Hematopoietic multipotent progenitor cell treated with erythropoietin and hydrocortisone succinate and interleukin-3 and kit ligand, for 17 days (in vitro differentiated cells): ENCODE data around the gene NBPF4.
"Not testable (repeated sequence)": the region's sequence is repeated elsewhere in the genome, so short reads cannot be mapped to it uniquely, and the experiment has no call there.

Experiments
- DNase-seq: peaks from one replicate; pipeline ENCODE4 v3.0.0-alpha.2; 2015; ENCODE audit warnings: low spot score

NBPF4 gene, protein sequence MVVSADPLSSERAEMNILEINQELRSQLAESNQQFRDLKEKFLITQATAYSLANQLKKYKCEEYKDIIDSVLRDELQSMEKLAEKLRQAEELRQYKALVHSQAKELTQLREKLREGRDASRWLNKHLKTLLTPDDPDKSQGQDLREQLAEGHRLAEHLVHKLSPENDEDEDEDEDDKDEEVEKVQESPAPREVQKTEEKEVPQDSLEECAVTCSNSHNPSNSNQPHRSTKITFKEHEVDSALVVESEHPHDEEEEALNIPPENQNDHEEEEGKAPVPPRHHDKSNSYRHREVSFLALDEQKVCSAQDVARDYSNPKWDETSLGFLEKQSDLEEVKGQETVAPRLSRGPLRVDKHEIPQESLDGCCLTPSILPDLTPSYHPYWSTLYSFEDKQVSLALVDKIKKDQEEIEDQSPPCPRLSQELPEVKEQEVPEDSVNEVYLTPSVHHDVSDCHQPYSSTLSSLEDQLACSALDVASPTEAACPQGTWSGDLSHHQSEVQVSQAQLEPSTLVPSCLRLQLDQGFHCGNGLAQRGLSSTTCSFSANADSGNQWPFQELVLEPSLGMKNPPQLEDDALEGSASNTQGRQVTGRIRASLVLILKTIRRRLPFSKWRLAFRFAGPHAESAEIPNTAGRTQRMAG

DNA sequence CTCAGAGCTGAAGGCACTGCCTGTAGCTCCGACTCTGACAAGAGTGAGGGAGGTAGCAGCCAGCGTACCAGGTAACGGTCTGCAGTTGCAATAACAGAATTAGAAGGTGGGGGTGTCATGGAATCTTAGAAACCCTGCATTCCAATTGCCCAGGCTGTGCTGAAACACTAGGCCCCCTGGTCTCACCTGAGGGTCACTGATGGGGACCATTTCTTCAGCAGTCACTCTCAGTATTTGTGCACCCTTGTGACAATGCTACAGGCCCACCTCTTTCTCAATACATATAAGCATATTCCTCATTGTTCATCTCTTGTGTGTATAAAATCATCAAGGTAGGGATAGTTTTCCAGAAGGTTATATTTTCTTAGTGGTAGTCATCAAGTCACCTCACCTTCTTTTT, at the start of gene NBPF4:
Gene NBPF4, minus strand, starts transcription at position 101 of the 400 bp plus-strand sequence. CDS start 315 bp downstream, outside the sequence.
- not testable (repeated sequence) for DNase-seq

DNA sequence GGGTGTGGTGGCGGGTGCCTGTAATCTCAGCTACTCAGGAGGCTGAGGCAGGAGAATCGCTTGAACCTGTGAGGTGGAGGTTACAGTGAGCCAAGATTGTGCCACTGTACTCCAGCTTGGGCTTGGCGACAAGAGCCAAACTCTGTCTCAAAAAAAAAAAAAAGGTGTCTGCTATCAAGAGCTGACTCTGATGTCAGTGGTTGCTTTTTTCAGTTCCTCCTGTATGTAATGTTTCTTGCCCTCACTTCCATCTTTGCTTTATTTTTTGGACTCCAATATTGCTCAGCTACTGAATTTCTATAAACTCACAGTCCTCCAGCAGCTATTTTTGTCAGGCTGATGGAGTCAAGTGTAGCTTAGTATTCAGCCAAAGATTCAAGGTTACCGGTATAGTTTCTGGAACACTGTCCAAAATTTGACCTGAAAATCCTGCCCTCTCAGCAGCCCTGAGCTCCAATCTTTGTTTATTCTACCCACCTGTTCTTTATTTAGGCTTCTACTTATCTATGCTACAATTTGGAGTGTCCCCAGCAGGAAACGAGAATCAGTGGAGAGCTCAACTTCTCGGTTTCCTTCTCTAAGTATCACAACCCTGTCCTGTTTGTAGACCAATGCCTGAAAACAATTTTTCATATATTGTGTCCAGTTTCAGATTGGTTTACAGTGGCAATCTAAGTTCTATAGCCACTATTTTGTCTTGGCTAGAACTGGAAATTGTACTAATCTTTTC, 38.8 kb upstream of the NBPF4 start:
- DNase-seq = not testable (repeated sequence)

DNA sequence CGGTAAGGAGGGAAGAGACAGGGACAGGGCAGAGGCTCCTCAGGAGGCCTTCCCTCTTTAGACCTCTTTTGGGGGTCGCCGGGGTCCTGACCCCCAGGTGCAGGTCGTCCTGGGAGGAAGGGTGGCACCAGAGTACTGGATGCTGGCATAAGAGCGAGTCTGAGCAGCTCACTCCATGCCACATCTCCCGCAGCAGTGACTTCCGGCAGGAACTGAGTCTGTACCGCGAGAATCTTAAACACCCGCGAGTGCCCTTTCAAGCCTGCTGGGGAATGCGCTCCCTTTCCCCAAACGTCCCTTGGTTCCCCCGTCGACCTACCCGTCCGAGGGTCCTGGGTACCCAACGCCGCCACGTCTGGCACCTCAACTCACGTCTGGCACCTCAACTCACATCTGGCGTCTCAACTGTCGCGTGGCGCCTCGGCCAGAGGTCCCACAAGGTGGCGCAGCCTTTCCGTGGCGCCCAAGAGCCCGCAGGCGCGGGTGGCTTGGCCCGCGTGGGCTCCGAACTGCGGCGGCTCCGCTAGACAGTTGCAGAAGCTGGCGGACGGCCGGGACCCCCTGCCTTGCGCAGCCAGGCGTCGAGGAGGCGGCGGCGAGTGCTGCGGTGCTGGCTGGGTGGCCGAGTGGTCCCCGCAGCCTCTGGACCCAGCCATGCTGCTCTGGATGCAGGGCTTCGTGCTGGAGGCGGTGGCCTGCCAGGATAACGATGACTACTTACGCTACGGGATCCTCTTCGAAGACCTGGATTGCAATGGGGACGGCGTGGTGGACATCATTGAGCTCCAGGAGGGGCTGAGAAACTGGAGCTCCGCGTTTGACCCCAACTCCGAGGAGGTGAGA, 28.8 kb upstream of the NBPF4 start:
- not testable (repeated sequence) for DNase-seq

DNA sequence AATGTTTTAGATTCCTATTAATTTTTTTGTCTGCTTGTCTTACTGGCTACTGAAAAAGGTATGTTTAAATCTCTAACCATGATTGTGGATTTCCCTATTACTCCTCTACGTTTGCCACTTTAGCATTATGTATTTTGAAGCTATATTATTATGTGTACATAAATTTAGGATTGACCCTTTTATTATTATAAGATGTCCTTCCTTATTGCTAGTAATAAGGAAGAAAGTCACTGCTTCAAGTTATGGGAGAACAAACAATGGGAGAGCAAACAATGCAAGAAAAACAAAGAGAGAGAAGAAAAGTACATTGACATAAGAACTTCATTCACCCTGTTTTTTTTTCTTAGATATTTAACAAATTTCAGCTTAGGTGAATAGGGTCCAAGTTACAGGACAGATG, 23.2 kb upstream of the NBPF4 start:
- DNase-seq = not testable (repeated sequence)

DNA sequence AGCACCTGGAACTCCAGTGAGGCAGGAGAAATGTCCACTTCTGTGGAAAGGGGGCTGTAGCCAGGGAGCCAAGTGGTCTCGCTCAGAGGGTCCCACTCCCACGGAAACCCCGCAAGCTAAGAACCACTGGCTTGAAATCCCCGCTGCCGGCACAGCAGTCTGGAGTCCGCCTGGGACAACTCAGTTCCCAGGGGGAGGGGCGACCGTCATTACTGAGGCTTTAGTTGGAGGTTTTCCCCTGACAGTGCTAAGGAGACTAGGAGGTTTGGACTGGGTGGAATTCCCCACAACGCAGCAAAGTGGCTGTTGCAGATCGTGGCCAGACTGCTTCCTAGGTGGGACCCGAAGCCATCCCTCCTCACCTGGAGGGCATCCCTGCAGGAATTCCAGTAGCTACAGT, 18.1 kb upstream of the NBPF4 start:
- not testable (repeated sequence) for DNase-seq

DNA sequence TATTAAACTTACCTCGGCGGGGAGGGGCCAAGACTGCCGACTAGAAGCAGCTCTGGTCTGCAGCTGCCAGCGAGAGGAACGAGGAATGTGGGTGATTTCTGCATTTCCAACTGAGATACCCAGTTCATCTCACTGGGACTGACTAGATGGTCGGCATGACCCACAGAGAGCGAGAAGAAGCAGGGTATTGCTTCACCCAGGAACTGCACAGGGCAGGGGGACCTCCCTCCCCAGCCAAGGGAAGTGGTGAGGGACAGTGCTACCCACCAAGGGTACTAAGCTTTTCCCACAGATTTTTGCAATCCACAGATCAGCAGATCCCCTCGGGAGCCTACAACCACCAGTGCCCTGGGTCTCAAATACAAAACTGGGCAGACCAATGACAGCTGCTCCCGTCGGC, 17.6 kb upstream of the NBPF4 start:
- DNase-seq = not testable (repeated sequence)

DNA sequence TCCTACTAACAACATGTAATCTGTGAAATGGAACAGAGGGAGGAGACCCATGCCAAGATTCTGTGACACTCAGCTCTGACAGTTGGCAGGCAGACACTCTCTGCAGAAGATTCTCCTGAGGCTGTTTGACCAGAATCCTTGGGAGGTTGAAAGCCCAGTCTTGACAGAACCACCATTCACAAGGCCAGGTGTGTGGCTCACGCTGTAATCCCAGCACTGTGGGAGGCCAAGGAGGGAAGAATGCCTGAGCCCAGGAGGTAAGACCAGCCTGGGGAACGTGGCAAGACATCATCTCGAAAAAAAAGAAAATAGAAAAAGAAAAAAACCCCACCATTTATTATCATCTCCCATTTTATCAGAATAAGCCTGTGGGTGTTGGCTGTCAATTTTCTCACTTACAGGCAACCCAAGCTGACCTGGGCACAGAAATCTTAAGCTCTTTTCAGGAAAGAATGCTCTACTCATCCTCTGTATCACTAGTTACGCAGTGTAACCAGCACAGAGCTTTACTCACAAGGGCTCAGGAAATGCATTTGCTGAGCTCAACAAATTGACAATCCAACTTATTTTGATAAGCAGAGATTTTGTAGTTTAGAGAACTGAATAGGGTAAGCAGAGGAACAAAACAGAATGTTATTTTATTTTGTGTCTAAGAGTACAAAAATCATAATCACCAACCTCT, 16.8 kb upstream of the NBPF4 start:
- DNase-seq = not testable (repeated sequence)

DNA sequence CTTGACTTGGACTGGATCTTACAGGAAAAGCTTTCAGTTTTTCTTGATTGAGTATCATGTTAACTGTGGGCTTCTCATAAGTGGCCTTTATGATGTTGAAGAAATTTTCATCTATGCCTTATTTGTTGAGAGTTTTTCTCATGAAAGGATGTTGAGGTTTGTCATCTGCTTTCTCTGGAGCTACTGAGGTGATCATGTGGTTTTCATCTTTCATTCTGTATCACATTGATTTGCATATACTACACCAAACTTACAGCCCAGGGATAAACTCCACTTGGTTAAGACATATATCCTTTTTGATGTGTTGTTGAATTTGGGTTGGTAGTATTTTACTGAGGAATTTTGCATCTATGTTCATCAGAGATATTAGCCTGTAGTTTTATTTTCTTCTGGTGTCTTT, 11.6 kb upstream of the NBPF4 start:
- DNase-seq = not testable (repeated sequence)

DNA sequence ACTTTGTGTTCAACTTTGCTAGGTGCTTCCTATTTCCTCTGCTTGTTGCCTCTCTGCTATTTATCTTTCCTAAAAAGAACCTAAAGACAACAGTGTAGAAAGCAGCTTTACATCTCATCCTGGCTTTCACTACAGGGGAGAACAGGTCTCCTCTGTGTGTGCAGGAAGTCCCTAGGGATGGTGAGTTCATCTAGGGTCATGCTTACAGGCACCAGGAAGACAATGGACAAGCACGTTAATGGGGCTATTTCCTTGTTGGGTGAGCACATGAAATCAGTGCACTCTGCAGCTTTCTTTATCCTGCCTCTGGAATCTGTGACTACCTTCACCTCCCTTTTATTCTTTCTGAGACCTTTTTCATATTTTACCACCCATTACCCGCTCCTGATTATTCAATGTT, 4.5 kb downstream of the NBPF4 start:
- not testable (repeated sequence) for DNase-seq

DNA sequence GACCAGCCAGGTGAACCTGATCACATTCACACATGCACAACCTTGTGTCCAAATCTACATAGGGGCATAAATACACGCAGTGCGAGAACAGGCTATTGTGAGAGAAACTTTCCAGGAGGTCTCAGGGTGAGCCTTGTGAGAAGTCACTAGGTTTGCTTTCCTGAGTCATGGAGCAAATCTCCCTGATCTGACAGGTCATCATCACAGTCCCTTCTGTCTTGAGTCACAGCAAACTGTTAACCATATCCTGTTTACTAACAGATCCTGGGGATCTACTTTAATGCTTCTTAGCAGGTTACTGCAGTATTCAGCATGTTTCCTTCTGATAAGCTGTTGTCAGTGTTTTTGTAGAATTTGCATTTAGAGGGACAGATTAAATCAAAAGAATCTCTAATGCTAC, 8.6 kb downstream of the NBPF4 start:
- not testable (repeated sequence) for DNase-seq

DNA sequence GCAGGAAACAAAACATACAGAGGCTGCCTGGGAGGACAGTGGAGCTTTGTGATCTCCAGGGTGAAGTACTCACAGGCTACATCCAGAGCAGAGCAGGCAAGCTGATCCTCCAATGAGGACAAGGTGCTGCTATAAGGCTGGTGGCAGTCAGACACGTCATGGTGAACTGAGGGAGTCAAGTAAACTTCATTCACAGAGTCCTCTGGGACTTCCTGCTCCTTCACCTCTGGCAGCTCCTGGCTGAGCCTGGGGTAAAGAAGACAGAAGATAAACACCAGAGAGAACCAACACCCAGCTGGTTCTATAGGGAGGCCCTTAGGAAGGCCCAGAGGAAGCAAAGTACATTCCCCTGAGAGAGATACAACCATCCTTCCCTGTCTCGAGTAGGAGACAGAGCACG, 11.7 kb downstream of the NBPF4 start:
- not testable (repeated sequence) for DNase-seq

DNA sequence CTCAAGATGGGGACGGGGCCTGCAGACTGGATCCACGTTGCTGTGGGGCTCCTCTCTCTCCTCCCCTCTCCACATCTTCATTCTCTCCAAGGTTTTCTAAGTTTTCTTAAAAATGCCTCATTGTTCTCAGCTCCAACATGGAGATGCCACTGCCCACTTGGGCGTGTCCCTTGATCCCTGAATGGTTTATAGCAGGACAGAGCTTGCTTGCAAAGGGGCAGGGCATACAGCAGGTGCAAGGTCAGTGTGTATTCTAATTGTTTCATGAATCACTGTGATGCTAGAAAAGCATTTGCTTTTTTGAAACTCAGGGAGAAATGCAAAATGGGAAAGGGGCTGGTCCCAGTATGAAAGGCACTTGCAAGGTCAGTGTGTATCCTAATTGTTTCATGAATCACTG, 13.9 kb downstream of the NBPF4 start:
- DNase-seq = not testable (repeated sequence)

DNA sequence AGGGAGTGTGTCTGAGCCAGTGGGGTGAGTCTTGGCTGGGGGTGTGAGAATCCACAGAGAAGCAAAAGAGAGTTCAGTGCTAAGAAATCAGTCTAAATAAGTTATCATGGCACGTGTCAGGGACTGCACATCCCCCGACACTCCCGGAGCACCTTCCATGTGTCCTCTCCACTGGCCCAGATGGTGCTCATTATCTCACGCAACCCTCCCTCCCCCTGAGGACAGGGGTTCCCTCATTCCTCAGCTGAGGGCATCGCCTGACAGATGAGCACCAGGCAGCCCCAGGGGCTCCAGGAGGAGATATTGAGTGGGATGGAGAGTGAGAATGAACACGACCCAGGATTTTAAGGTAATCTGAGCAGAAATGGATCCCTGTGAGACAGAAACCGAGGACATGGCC, 16.1 kb downstream of the NBPF4 start:
- not testable (repeated sequence) for DNase-seq

DNA sequence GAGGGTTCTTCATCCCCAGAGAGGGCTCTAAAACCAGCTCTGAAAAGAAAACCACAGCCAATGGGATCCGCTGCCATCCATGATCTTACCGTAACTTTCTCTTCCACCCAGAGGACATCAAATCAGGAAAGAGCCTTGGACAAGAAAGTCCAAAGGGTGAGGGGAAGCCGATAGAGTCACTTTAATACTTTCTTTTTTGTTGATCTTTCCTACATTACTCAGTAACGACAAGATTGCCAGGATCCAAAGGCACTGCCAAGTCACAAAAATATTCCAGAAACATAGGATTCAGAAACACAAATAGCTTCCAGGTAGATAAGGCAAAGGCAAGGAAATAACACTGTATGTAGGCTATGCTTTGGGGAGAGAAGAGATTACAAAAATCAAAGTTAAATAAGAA, 17.0 kb downstream of the NBPF4 start:
- DNase-seq = not testable (repeated sequence)

DNA sequence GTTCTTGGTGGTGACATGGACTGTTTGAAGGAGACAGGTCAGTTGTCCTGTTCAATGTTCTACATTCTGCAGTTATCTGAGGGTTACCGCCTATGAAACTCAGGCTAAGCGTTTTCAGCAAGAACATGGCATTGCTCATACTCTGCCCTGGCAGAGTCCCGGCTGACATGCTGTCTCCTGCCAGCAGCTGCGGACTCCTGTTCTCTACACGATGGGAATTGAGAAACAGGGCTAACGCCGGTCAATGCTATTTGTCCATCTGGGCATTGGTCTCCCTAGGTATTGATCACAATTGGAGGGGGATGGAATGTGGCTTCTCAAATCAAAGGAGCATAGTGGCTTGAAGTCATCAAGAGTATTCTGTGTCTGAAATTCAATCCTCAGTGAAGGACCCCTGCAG, 20.6 kb downstream of the NBPF4 start:
- not testable (repeated sequence) for DNase-seq

DNA sequence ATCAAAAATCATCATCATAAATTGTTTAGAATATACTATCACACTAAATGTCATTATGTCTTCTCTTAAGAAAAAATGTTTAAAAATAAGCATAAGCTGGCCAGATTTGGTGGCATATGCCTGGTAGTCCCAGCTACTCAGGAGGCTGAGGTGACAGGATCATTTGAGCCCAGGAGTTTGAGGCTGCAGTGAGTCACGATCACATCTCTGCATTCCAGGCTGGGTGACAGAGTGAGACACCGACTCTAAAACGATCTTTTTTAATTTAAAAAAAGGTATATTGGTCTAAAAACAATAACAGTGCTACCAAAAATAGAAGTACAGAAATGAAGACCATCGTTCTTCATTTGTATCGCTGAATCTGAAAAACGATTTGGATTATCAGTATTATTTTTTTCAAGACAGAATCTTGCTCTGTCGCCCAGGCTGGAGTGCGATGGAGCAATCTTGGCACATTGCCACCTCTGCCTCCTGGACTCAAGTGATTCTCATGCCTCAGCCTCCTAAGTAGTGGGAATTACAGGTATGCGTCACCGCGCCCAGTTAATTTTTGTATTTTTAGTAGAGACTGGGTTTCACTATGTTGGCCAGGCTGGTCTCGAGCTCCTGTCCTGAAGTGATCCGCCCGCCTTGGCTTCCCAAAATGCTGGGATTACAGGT, 26.2 kb downstream of the NBPF4 start:
- DNase-seq = not testable (repeated sequence)

DNA sequence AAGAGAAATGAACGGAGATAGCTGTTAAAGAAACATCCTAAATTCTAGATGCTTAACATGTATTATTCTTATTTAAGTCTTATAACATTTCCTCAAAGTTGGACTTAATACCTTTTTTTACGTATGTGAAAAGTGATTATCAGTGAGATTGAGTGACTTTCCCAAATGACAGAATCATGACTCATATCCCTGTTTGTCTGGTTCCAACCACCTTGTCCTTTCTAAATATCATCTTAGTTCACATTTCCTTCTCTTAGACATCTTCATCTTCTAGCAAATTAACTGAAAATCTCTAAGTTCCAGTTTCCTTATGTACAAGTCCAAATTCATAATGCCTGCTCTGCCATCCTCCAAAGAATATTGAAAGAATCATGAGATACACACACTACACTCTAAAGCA, 26.9 kb downstream of the NBPF4 start:
- DNase-seq = not testable (repeated sequence)

DNA sequence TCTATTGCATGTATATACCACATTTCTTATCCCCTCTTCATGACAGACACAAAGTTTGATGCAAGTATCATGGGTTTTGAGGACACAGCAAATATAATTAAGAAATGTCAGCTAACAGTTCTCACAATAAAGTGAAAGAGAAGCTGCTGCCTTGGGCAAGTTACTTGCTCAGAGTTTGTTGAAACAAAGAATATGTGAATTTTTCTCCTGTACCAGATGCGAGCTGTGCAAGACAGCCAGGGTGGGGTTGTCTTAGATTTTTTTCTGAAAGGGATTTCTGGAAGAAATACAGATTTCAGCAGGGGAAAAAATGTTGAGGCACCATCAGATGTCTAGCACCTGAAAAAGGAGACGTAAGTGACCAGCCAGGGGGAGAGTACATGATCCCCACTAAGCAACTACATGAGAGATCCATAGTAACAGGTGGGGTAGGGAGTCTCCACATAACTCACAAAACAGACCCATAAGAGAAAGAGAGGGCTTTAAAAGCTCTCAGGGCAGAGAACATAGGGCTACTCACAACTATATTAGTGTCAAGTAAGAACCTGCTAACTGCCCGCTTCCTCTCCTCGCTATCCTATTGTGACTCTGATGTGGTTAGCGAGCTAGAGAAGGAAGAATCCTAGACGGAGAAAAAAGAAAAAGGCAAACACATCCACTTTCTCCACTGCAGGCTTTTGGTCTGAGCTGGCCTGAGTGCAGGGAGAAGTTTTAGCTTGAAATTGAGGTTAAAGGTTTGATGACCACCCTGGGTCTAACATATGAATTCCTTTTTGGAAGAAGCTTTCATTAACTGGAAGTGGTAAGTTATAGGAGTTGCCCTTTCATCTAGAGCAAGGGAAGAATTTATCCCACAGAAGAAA, 27.6 kb downstream of the NBPF4 start:
- not testable (repeated sequence) for DNase-seq

DNA sequence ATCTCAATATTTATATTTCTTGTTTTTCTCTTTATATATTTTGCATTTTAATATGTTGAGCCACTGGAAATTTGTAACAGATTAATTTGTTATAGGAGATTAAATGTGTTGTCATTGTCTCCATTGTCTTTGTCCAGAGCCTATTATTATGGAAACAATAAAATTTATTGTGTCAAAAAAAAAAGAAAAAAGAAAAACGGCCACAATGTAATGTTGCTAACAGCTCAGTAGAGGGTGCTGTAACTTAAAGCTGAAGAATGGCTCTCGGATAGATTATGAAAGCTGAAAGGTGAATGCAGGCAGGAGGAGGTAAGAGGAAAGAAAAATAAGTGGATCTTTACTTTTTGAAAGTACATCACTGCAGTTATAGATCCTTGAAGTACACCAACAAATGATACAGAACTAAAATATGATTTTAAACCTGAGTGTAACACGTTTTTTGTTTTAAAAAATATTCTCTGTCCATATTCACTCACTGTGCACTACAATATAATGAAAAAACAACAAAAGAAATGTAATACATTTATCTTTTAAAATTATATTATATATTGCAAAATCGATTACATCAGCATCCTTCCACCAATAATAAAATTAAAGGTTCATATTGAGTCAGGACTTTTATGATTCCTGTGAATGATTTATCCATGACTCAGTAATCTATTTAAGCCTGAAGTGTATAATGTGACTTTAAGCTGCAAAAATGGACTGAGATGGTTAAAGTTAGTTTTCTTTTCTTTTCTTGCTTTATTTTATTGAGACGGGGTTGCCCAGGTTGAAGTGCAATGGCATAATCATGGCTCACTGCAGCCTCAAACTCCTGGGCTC, 29.0 kb downstream of the NBPF4 start:
- not testable (repeated sequence) for DNase-seq
